ENCODE measurements around the gene ZCCHC10. TPM values are rescaled to one million over a fixed set of nuclear protein-coding genes. Genes with fewer than 3 reads are reported as not detected.

ZCCHC10 gene
- total and polyA plus RNA-seq, 9 of the 15 experiments (the other 6 are each of a cell fraction or from before 2014, with no cell fraction given), result 11.9 to 146 (median 51.8) TPM

GRCh38 chr5:133025804-133026663 lies at the start of gene ZCCHC10 (continued):
- peak; percentile 61 for TF ChIP-seq HCFC1 (IDR thresholded peaks at IDR 0.05; ENCODE audit: low read depth, low read length)
- TF ChIP-seq BRF1 (IDR thresholded peaks at IDR 0.05; ENCODE audit: borderline replicate concordance, extremely low read depth, insufficient read length), result no peak
- TF ChIP-seq SNRNP70 (optimal IDR thresholded peaks at IDR 0.05; ENCODE audit: low read depth, low read length), result no peak
- TF ChIP-seq EP300 (IDR thresholded peaks at IDR 0.05; ENCODE audit: low read length), result 0 out of 2 replicates have a peak, but pooled peaks have one; percentile 3
- no peak for TF ChIP-seq HMBOX1 (IDR thresholded peaks at IDR 0.05)
- 0 out of 2 replicates have a peak, but pooled peaks have one; percentile 7 for TF ChIP-seq STAT5A (IDR thresholded peaks at IDR 0.05; ENCODE audit: borderline replicate concordance, low read length)
- TF ChIP-seq CCAR2 (IDR thresholded peaks at IDR 0.05; ENCODE audit: low read depth, low read length), result no peak
- no peak for TF ChIP-seq ZNF785 (CRISPR knock-in tag; IDR thresholded peaks at IDR 0.05)
- TF ChIP-seq TGIF2 (CRISPR knock-in tag; IDR thresholded peaks at IDR 0.05), result no peak
- peak; percentile 20 to 39; a peak in 2 of 4 replicates for TF ChIP-seq TEAD1 (CRISPR knock-in tag; IDR thresholded peaks at IDR 0.05)
- peak; percentile 76 for TF ChIP-seq ELF1 (tag; IDR thresholded peaks at IDR 0.05)
- TF ChIP-seq GATA2 (CRISPR knock-in tag; IDR thresholded peaks at IDR 0.05), result no peak; the same call in 1 of the 2 replicates
- TF ChIP-seq PML (IDR thresholded peaks at IDR 0.05; ENCODE audit: low read length), result peak; percentile 86
- TF ChIP-seq SRF (CRISPR knock-in tag; IDR thresholded peaks at IDR 0.05), result peak; percentile 15 to 60; a peak in 1 of 4 replicates
- no peak for TF ChIP-seq ZNF384 (IDR thresholded peaks at IDR 0.05; ENCODE audit: low read depth, low read length)
- peak; percentile 97 for TF ChIP-seq RBFOX2 (IDR thresholded peaks at IDR 0.05; ENCODE audit: low read depth, low read length)
- TF ChIP-seq NFE2L1 (tag; IDR thresholded peaks at IDR 0.05; ENCODE audit: borderline replicate concordance, low read depth), result no peak
- peak; percentile 64 for TF ChIP-seq DPF2 (IDR thresholded peaks at IDR 0.05)
- TF ChIP-seq ERF (CRISPR knock-in tag; IDR thresholded peaks at IDR 0.05), result peak; percentile 88
- TF ChIP-seq POLR2A (conservative IDR thresholded peaks at IDR 0.05), result peak; percentile 97
- peak; percentile 67; the same call in 1 of the 2 replicates for TF ChIP-seq TFAP4 (CRISPR knock-in tag; IDR thresholded peaks at IDR 0.05; ENCODE audit: borderline replicate concordance)
- TF ChIP-seq ZNF644 (tag; IDR thresholded peaks at IDR 0.05; ENCODE audit: low read depth), result peak; percentile 59; the same call in 1 of the 2 replicates
- TF ChIP-seq SLC30A9 (CRISPR knock-in tag; IDR thresholded peaks at IDR 0.05), result no peak
- TF ChIP-seq SPI1 (IDR thresholded peaks at IDR 0.05; ENCODE audit: borderline replicate concordance, low read depth, low read length), result peak; percentile 27; the same call in 1 of the 2 replicates
- TF ChIP-seq ZNF699 (CRISPR knock-in tag; IDR thresholded peaks at IDR 0.05; ENCODE audit: insufficient replicate concordance), result no peak
- no peak for TF ChIP-seq POLR2AphosphoS2 (IDR thresholded peaks at IDR 0.05; ENCODE audit: low read length)
- TF ChIP-seq XRCC5 (IDR thresholded peaks at IDR 0.05; ENCODE audit: low read depth, low read length), result no peak
- no peak for TF ChIP-seq KAT7 (CRISPR knock-in tag; IDR thresholded peaks at IDR 0.05; ENCODE audit: borderline replicate concordance)
- TF ChIP-seq SMARCC2 (IDR thresholded peaks at IDR 0.05; ENCODE audit: low read depth), result no peak
